HG03469 (cell line): ENCODE measurements around the gene DGKH.
"Not testable (repeated sequence)": the region's sequence is repeated elsewhere in the genome, so short reads cannot be mapped to it uniquely, and the experiment has no call there.

Experiments
- ATAC-seq: cut with Tn5 transposase; IDR thresholded peaks from one replicate; pipeline ENCODE4 v1.9.1; 2021; ENCODE audit warnings: mild to moderate bottlenecking, moderate library complexity, moderate number of reproducible peaks; ENCODE audit not compliant: unreplicated experiment

The DGKH gene

GRCh38 chr13:42068886-42069285 is 20.4 kb downstream of the DGKH start:
- no peak for ATAC-seq

GRCh38 chr13:42070599-42070998 is 22.2 kb downstream of the DGKH start:
- not testable (repeated sequence) for ATAC-seq

GRCh38 chr13:42071179-42071578 is 22.7 kb downstream of the DGKH start:
- ATAC-seq, result not testable (repeated sequence)

- ATAC-seq, result no peak
These were observed 23.4 kb downstream of the DGKH start for GRCh38 chr13:42071672-42072419.

- ATAC-seq, result no peak
These were observed 25.2 kb downstream of the DGKH start for GRCh38 chr13:42073683-42074082.

GRCh38 chr13:42075517-42075916 is 27.1 kb downstream of the DGKH start:
- ATAC-seq, result no peak

- no peak for ATAC-seq
These were observed 27.9 kb downstream of the DGKH start for GRCh38 chr13:42076309-42076713.

- ATAC-seq, result no peak
These were observed 29.8 kb downstream of the DGKH start for GRCh38 chr13:42078128-42078808.

GRCh38 chr13:42083138-42083770 is 34.8 kb downstream of the DGKH start:
- ATAC-seq, result no peak

- no peak for ATAC-seq
These were observed 36.3 kb downstream of the DGKH start for GRCh38 chr13:42084722-42085121.

GRCh38 chr13:42086582-42086981 is 38.1 kb downstream of the DGKH start:
- no peak for ATAC-seq

- no peak for ATAC-seq
These were observed 46.1 kb downstream of the DGKH start for GRCh38 chr13:42094516-42095040.

GRCh38 chr13:42096222-42096621 is 47.8 kb downstream of the DGKH start:
- not testable (repeated sequence) for ATAC-seq

- no peak for ATAC-seq
These were observed 51.7 kb downstream of the DGKH start for GRCh38 chr13:42099962-42100675.

- no peak for ATAC-seq
These were observed 52.5 kb downstream of the DGKH start for GRCh38 chr13:42100960-42101359.

- no peak for ATAC-seq
These were observed 53.6 kb downstream of the DGKH start for GRCh38 chr13:42101821-42102585.

GRCh38 chr13:42102961-42103865 is 54.8 kb downstream of the DGKH start:
- no peak for ATAC-seq

GRCh38 chr13:42106998-42107397 is 58.5 kb downstream of the DGKH start:
- no peak for ATAC-seq

GRCh38 chr13:42107421-42107820 is 59.0 kb downstream of the DGKH start:
- no peak for ATAC-seq
